IPS DF 6.9 (cell line): ENCODE data around the gene KANSL1.
"Not testable (repeated sequence)": the region's sequence is repeated elsewhere in the genome, so short reads cannot be mapped to it uniquely, and the experiment has no call there.

ENCODE experiments used
- DNase-seq: peaks from one replicate; pipeline ENCODE4 v3.0.0-alpha.2; 2013; ENCODE audit warnings: low read depth, low spot score
- H3K27ac ChIP-seq: one replicate; pipeline ENCODE4 v1.5.1; 2013; ENCODE audit warnings: low read length, control low read depth
- H3K27me3 ChIP-seq: 2 replicates; pipeline ENCODE4 v1.6.1; 2013; ENCODE audit warnings: mild to moderate bottlenecking, low read length; ENCODE audit not compliant: control insufficient read depth, insufficient read depth
- H3K36me3 ChIP-seq: 2 replicates; pipeline ENCODE4 v1.6.1; 2013; ENCODE audit warnings: low read length; ENCODE audit not compliant: control insufficient read depth, insufficient read depth
- H3K4me1 ChIP-seq: 2 replicates; pipeline ENCODE4 v1.6.1; 2013; ENCODE audit warnings: low read length; ENCODE audit not compliant: control insufficient read depth, insufficient read depth
- H3K4me3 ChIP-seq: 2 replicates; pipeline ENCODE4 v1.5.1; 2013; ENCODE audit warnings: mild to moderate bottlenecking, low read length
- H3K9me3 ChIP-seq: 2 replicates; pipeline ENCODE4 v1.6.1; 2013; ENCODE audit warnings: low read length, inconsistent platforms; ENCODE audit not compliant: control insufficient read depth, insufficient read depth
- WGBS: extraction: QIAGEN DNeasy Blood & Tissue Kit; methylation state at CpG from one replicate; pipeline ENCODE4 v1.1.7; 2013; ENCODE audit warnings: mixed read lengths, missing lambda C conversion rate; ENCODE audit not compliant: insufficient read length, insufficient coverage; 5-methylcytosine and 5-hydroxymethylcytosine counted together

Gene KANSL1

GRCh38 chr17:46013502-46014165, 179.6 kb downstream of the KANSL1 start:
- Histone ChIP-seq H3K4me3 (no peak overlapping the region), H3K27ac (no peak overlapping the region), H3K27me3 (no peaks in the 10 kb centered on the region), H3K9me3 (no peaks in the 10 kb centered on the region), H3K36me3 (no peaks in the 10 kb centered on the region), H3K4me1 (no peaks in the 10 kb centered on the region)
- DNase-seq = no peak
- no CpG with 5 or more reads among the region's 9 CpGs for WGBS

DNA sequence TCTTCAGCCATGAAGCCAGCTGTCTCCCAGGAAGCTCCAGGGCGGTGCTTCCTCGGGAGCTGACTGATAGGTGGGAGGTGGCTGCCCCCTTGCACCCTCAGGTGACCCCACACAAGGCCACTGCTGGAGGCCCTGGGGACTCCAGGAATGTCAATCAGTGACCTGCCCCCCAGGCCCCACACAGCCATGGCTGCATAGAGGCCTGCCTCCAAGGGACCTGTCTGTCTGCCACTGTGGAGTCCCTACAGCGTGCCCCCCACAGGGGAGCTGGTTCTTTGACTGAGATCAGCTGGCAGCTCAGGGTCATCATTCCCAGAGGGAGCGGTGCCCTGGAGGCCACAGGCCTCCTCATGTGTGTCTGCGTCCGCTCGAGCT, 180.1 kb downstream of the KANSL1 start:
- no CpG with 5 or more reads among the region's 7 CpGs for WGBS
- no peaks in the 10 kb centered on the region for H3K4me1 ChIP-seq
- H3K36me3 ChIP-seq = no peaks in the 10 kb centered on the region
- no peak for DNase-seq
- H3K27ac ChIP-seq = no peak overlapping the region
- H3K4me3 ChIP-seq = no peak overlapping the region
- H3K9me3 ChIP-seq = no peaks in the 10 kb centered on the region
- no peaks in the 10 kb centered on the region for H3K27me3 ChIP-seq

DNA sequence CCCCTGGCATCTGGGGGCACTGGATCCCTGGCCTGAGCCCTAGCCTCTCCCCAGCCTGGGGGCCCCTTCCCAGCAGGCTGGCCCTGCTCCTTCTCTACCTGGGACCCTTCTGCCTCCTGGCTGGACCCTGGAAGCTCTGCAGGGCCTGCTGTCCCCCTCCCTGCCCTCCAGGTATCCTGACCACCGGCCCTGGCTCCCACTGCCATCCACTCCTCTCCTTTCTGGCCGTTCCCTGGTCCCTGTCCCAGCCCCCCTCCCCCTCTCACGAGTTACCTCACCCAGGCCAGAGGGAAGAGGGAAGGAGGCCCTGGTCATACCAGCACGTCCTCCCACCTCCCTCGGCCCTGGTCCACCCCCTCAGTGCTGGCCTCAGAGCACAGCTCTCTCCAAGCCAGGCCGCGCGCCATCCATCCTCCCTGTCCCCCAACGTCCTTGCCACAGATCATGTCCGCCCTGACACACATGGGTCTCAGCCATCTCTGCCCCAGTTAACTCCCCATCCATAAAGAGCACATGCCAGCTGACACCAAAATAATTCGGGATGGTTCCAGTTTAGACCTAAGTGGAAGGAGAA, 180.6 kb downstream of the KANSL1 start:
- H3K4me1 ChIP-seq = no peaks in the 10 kb centered on the region
- no CpG with 5 or more reads among the region's 11 CpGs for WGBS

GRCh38 chr17:46011711-46012505, 181.3 kb downstream of the KANSL1 start:
- no peaks in the 10 kb centered on the region for H3K9me3 ChIP-seq
- no peaks in the 10 kb centered on the region for H3K27me3 ChIP-seq
- no peak overlapping the region for H3K4me3 ChIP-seq
- no peak overlapping the region for H3K27ac ChIP-seq
- no CpG with 5 or more reads among the region's 28 CpGs for whole genome bisulfite sequencing
- H3K36me3 ChIP-seq = no peaks in the 10 kb centered on the region
- DNase-seq = no peak
- no peaks in the 10 kb centered on the region for H3K4me1 ChIP-seq

More for the DNA sequence above, 180.6 kb downstream of the KANSL1 start:
- Histone ChIP-seq H3K9me3 (no peaks in the 10 kb centered on the region), H3K27ac (no peak overlapping the region), H3K27me3 (no peaks in the 10 kb centered on the region), H3K36me3 (no peaks in the 10 kb centered on the region), H3K4me3 (no peak overlapping the region)
- no peak for DNase-seq

- Histone ChIP-seq H3K27ac (no peak overlapping the region), H3K9me3 (no peaks in the 10 kb centered on the region), H3K4me3 (no peak overlapping the region), H3K27me3 (no peaks in the 10 kb centered on the region), H3K4me1 (no peaks in the 10 kb centered on the region), H3K36me3 (no peaks in the 10 kb centered on the region)
- DNase-seq = no peak
- WGBS = no CpG with 5 or more reads among the region's 16 CpGs
These were observed 182.5 kb downstream of the KANSL1 start for GRCh38 chr17:46010597-46011186.

GRCh38 chr17:46009681-46010596, 183.3 kb downstream of the KANSL1 start:
- no CpG with 5 or more reads among the region's 33 CpGs for WGBS
- Histone ChIP-seq H3K4me3 (no peak overlapping the region), H3K9me3 (no peaks in the 10 kb centered on the region), H3K27ac (no peak overlapping the region), H3K27me3 (no peaks in the 10 kb centered on the region), H3K36me3 (no peaks in the 10 kb centered on the region), H3K4me1 (no peaks in the 10 kb centered on the region)
- no peak for DNase-seq

DNA sequence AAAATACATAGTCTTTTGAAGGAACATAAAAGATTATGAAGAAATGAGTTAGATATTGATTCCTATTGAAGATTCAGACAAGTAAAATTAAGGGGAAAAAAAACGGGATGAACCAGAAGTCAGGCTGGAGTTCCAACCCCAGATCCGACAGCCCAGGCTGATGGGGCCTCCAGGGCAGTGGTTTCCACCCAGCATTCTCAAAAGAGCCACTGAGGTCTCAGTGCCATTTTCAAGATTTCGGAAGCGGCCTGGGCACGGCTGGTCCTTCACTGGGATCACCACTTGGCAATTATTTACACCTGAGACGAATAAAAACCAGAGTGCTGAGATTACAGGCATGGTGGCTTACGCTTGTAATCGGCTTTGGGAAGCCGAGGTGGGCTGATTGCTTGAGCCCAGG, 184.6 kb downstream of the KANSL1 start:
- no peak for DNase-seq
- WGBS = no CpG with 5 or more reads among the region's 9 CpGs

DNA sequence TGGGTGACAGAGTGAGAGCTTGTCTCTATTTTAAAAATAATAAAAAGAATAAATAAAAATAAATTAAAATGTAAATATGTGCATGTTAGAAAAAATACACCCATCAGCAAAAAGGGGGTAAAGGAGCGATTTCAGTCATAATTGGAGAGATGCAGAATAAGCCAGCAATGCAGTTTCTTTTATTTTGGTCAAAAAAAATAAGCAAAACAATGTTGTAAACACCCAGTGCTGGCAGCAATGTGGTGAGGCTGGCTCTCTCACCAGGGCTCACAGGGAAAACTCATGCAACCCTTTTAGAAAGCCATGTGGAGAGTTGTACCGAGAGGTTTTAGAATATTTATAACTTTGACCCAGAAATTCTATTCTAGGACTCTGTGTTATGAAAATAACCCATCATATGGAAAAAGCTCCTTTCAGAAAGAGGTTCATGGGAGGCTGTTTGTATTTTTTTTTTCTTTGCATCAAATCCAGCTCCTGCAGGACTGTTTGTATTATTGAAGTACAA, 185.7 kb downstream of the KANSL1 start:
- no peak for DNase-seq
- H3K4me1 ChIP-seq = no peaks in the 10 kb centered on the region
- H3K27ac ChIP-seq = no peak overlapping the region
- no peak overlapping the region for H3K4me3 ChIP-seq
- WGBS = no CpG with 5 or more reads among the region's 2 CpGs
- no peaks in the 10 kb centered on the region for H3K36me3 ChIP-seq
- H3K27me3 ChIP-seq = no peaks in the 10 kb centered on the region
- H3K9me3 ChIP-seq = no peaks in the 10 kb centered on the region

More for the DNA sequence above, 184.6 kb downstream of the KANSL1 start:
- no peaks in the 10 kb centered on the region for H3K9me3 ChIP-seq
- H3K36me3 ChIP-seq = no peaks in the 10 kb centered on the region
- H3K27ac ChIP-seq = no peak overlapping the region
- no peaks in the 10 kb centered on the region for H3K4me1 ChIP-seq
- H3K4me3 ChIP-seq = no peak overlapping the region
- no peaks in the 10 kb centered on the region for H3K27me3 ChIP-seq

GRCh38 chr17:46006082-46006481, 187.1 kb downstream of the KANSL1 start:
- not testable (repeated sequence) for H3K9me3 ChIP-seq, H3K4me1 ChIP-seq, H3K4me3 ChIP-seq, H3K27me3 ChIP-seq, DNase-seq, H3K27ac ChIP-seq, H3K36me3 ChIP-seq
- no CpG with 5 or more reads among the region's 1 CpG for WGBS
